ENCODE measurements around the gene YTHDF2. TPM values are rescaled to one million over a fixed set of nuclear protein-coding genes. Genes with fewer than 3 reads are reported as not detected.

The YTHDF2 gene
- polyA plus RNA-seq, 3 donors, result 20.7 to 81.6 (median 74.2) TPM

- intact Hi-C loops (cut with micrococcal nuclease), result no loop called here
- no peak overlapping the region for H3K4me3 Mint-ChIP-seq
- no peaks in the 10 kb centered on the region for H3K27me3 Mint-ChIP-seq (ENCODE audit: low read depth in 3 of 3)
- Histone ChIP-seq H3K4me2 (replicated peaks; ENCODE audit: extremely low read depth, low read length, poor library complexity, severe bottlenecking) (no peak overlapping the region), H3K36me3 (replicated peaks in 1 of 2; ENCODE audit: control insufficient read depth in 1 of 2, insufficient read depth in 2 of 2, low read length in 2 of 2) (peaks cover 74 to 92% of the 10 kb centered on the region in 2 donors), H3K4me1 (ENCODE audit: control insufficient read depth in 1 of 2, insufficient read depth in 2 of 2, low read length in 2 of 2) (no peaks in the 10 kb centered on the region), H3K4me3 (replicated peaks in 1 of 3; ENCODE audit: low read depth in 2 of 3, low read length in 3 of 3) (no peak overlapping the region), H2AFZ (ENCODE audit: insufficient read depth, low read depth, low read length, poor library complexity, severe bottlenecking) (no peak overlapping the region), H3K79me2 (ENCODE audit: insufficient read depth, low read length) (no peaks in the 10 kb centered on the region), H3K27ac (ENCODE audit: low read depth in 1 of 2, low read length in 2 of 2) (no peak overlapping the region), H3K9me3 (replicated peaks in 1 of 2; ENCODE audit: control insufficient read depth in 1 of 2, insufficient read depth in 1 of 2, low read length in 2 of 2) (no peaks in the 10 kb centered on the region), H3K9ac (ENCODE audit: insufficient read depth, low read length, poor library complexity, severe bottlenecking) (no peak overlapping the region), H3K27me3 (ENCODE audit: control insufficient read depth in 2 of 2, insufficient read depth in 2 of 2, low read length in 2 of 2) (no peaks in the 10 kb centered on the region), H4K20me1 (ENCODE audit: insufficient read depth, low read length) (no peaks in the 10 kb centered on the region)
- no peak overlapping the region for H3K27ac Mint-ChIP-seq
- peaks cover 59 to 93% of the 10 kb centered on the region in 2 donors for H3K36me3 Mint-ChIP-seq
- no CpG with 5 or more reads among the region's 3 CpGs for WGBS (ENCODE audit: insufficient coverage)
- H3K9me3 Mint-ChIP-seq, result no peaks in the 10 kb centered on the region
- TF ChIP-seq CTCF (IDR thresholded peaks at IDR 0.05), result no peak
- no peak for DNase-seq
- no peaks in the 10 kb centered on the region for H3K4me1 Mint-ChIP-seq
Measured at GRCh38 chr1:28703629-28704028, 33.1 kb upstream of the YTHDF2 start.

GRCh38 chr1:28716336-28716735, 20.4 kb upstream of the YTHDF2 start:
- peaks cover 0 to 4% (median 0%) of the 10 kb centered on the region in 3 donors for H3K27me3 Mint-ChIP-seq (ENCODE audit: low read depth in 3 of 3)
- Histone ChIP-seq H3K4me1 (ENCODE audit: control insufficient read depth in 1 of 2, insufficient read depth in 2 of 2, low read length in 2 of 2) (peaks cover 8 to 10% of the 10 kb centered on the region in 2 donors), H3K9ac (ENCODE audit: insufficient read depth, low read length, poor library complexity, severe bottlenecking) (no peak overlapping the region), H3K9me3 (replicated peaks in 1 of 2; ENCODE audit: control insufficient read depth in 1 of 2, insufficient read depth in 1 of 2, low read length in 2 of 2) (no peaks in the 10 kb centered on the region), H2AFZ (ENCODE audit: insufficient read depth, low read depth, low read length, poor library complexity, severe bottlenecking) (no peak overlapping the region), H3K4me3 (replicated peaks in 1 of 3; ENCODE audit: low read depth in 2 of 3, low read length in 3 of 3) (no peak overlapping the region), H3K27ac (ENCODE audit: low read depth in 1 of 2, low read length in 2 of 2) (no peak overlapping the region), H3K36me3 (replicated peaks in 1 of 2; ENCODE audit: control insufficient read depth in 1 of 2, insufficient read depth in 2 of 2, low read length in 2 of 2) (peaks cover 20 to 44% of the 10 kb centered on the region in 2 donors), H3K27me3 (ENCODE audit: control insufficient read depth in 2 of 2, insufficient read depth in 2 of 2, low read length in 2 of 2) (no peaks in the 10 kb centered on the region), H4K20me1 (ENCODE audit: insufficient read depth, low read length) (no peaks in the 10 kb centered on the region), H3K79me2 (ENCODE audit: insufficient read depth, low read length) (no peaks in the 10 kb centered on the region), H3K4me2 (replicated peaks; ENCODE audit: extremely low read depth, low read length, poor library complexity, severe bottlenecking) (no peak overlapping the region)
- peaks cover 0 to 7% (median 4%) of the 10 kb centered on the region in 7 donors for H3K9me3 Mint-ChIP-seq
- WGBS (ENCODE audit: insufficient coverage), result no CpG with 5 or more reads among the region's 2 CpGs
- DNase-seq, result no peak
- TF ChIP-seq CTCF (IDR thresholded peaks at IDR 0.05), result no peak
- H3K36me3 Mint-ChIP-seq, result peaks cover 38 to 49% of the 10 kb centered on the region in 2 donors
- peak overlapping the region in 1 of 7 donors; percentile 50 for H3K27ac Mint-ChIP-seq
- no peak overlapping the region for H3K4me3 Mint-ChIP-seq
- H3K4me1 Mint-ChIP-seq, result peaks cover 21% of the 10 kb centered on the region
- intact Hi-C loops (cut with micrococcal nuclease), result no loop called here

Measured in CD14-positive monocyte (primary cell).